Myocyte (in vitro differentiated cells): Measurements from ENCODE around the gene FN3KRP. TPM values are rescaled to one million over a fixed set of nuclear protein-coding genes. Genes with fewer than 3 reads are reported as not detected.

Experiments
- DNase-seq: peaks from one replicate; pipeline ENCODE4 v3.0.0-alpha.2; 2012; ENCODE audit warnings: low read depth
- polyA plus RNA-seq: library from polyadenylated mRNA; unstranded; fragments of >200 nt; gene quantifications from one replicate; pipeline ENCODE4 v1.2.1, GENCODE V29; 2012; ENCODE audit warnings: missing spikeins
- total RNA-seq: library from RNA; depleted of rRNA; stranded (reverse); fragments of >200 nt; gene quantifications from 2 replicates; pipeline ENCODE4 v1.2.3, GENCODE V29; 2014

The FN3KRP gene
- 17.8 and 20.3 TPM in 2 replicates for total RNA-seq
- 38.6 TPM for polyA plus RNA-seq

GRCh38 chr17:82716203-82717010 lies at the start of gene FN3KRP:
TSS of gene FN3KRP (plus strand) at chr17:82716706. CDS start at chr17:82716756, 50 bp downstream.
- peak; percentile 96 for DNase-seq

- no peak for DNase-seq
Observed at GRCh38 chr17:82666931-82667667, 49.4 kb upstream of the FN3KRP start.

GRCh38 chr17:82667668-82668000 lies 48.9 kb upstream of the FN3KRP start:
- DNase-seq, result no peak

GRCh38 chr17:82668024-82668630 lies 48.4 kb upstream of the FN3KRP start:
- DNase-seq, result no peak

GRCh38 chr17:82668631-82669099 lies 47.8 kb upstream of the FN3KRP start:
- peak; percentile 58 for DNase-seq

GRCh38 chr17:82670661-82671450 lies 45.6 kb upstream of the FN3KRP start:
- no peak for DNase-seq

- peak; percentile 67 for DNase-seq
Observed at GRCh38 chr17:82674656-82675475, 41.6 kb upstream of the FN3KRP start.

- peak; percentile 40 for DNase-seq
Observed at GRCh38 chr17:82675476-82676245, 40.8 kb upstream of the FN3KRP start.

- no peak for DNase-seq
Observed at GRCh38 chr17:82677353-82677925, 39.1 kb upstream of the FN3KRP start.

- peak; percentile 67 for DNase-seq
Observed at GRCh38 chr17:82678265-82678891, 38.1 kb upstream of the FN3KRP start.

- DNase-seq, result peak; percentile 27
Observed at GRCh38 chr17:82679586-82680465, 36.7 kb upstream of the FN3KRP start.

GRCh38 chr17:82681547-82681946 lies 35.0 kb upstream of the FN3KRP start:
- no peak for DNase-seq

- DNase-seq, result no peak
Observed at GRCh38 chr17:82683534-82683933, 33.0 kb upstream of the FN3KRP start.

- DNase-seq, result peak; percentile 36
Observed at GRCh38 chr17:82684228-82684841, 32.2 kb upstream of the FN3KRP start.

GRCh38 chr17:82685291-82685690 lies 31.2 kb upstream of the FN3KRP start:
- no peak for DNase-seq

GRCh38 chr17:82686366-82687324 lies 29.9 kb upstream of the FN3KRP start:
- DNase-seq, result no peak
